ENCODE data around the gene MAP7.

DNA sequence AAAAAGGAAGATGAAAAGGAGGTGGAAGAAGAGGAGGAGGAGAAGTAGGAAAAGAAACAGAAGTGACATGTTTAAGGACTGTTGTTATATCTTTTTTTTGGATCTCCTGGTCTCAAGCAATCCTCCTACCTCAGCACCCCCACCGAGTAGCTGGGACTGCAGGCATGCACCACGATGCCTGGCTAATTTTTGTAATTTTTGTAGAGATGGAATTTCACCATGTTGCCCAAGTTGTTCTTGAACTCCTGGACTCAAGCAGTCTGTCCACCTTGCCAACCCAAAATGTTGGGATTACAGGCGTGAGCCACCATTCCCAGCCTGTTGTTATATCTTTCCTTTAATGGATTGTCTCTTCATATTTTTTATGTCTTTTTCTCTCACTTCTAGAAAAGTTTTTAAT lies 241.1 kb downstream of the MAP7 start:
- TF ChIP-seq, protein P1, sequence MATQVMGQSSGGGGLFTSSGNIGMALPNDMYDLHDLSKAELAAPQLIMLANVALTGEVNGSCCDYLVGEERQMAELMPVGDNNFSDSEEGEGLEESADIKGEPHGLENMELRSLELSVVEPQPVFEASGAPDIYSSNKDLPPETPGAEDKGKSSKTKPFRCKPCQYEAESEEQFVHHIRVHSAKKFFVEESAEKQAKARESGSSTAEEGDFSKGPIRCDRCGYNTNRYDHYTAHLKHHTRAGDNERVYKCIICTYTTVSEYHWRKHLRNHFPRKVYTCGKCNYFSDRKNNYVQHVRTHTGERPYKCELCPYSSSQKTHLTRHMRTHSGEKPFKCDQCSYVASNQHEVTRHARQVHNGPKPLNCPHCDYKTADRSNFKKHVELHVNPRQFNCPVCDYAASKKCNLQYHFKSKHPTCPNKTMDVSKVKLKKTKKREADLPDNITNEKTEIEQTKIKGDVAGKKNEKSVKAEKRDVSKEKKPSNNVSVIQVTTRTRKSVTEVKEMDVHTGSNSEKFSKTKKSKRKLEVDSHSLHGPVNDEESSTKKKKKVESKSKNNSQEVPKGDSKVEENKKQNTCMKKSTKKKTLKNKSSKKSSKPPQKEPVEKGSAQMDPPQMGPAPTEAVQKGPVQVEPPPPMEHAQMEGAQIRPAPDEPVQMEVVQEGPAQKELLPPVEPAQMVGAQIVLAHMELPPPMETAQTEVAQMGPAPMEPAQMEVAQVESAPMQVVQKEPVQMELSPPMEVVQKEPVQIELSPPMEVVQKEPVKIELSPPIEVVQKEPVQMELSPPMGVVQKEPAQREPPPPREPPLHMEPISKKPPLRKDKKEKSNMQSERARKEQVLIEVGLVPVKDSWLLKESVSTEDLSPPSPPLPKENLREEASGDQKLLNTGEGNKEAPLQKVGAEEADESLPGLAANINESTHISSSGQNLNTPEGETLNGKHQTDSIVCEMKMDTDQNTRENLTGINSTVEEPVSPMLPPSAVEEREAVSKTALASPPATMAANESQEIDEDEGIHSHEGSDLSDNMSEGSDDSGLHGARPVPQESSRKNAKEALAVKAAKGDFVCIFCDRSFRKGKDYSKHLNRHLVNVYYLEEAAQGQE (IDR thresholded peaks at IDR 0.05; ENCODE audit: unreplicated experiment), result no peak
- TF ChIP-seq EZH2 (IDR thresholded peaks at IDR 0.05; ENCODE audit: low read depth, unreplicated experiment) (no peak), EZH2phosphoT487 (IDR thresholded peaks at IDR 0.05; ENCODE audit: unreplicated experiment) (no peak), POLR2AphosphoS5 (IDR thresholded peaks at IDR 0.05; ENCODE audit: low read depth) (no peak)
- TF ChIP-seq, protein P2, sequence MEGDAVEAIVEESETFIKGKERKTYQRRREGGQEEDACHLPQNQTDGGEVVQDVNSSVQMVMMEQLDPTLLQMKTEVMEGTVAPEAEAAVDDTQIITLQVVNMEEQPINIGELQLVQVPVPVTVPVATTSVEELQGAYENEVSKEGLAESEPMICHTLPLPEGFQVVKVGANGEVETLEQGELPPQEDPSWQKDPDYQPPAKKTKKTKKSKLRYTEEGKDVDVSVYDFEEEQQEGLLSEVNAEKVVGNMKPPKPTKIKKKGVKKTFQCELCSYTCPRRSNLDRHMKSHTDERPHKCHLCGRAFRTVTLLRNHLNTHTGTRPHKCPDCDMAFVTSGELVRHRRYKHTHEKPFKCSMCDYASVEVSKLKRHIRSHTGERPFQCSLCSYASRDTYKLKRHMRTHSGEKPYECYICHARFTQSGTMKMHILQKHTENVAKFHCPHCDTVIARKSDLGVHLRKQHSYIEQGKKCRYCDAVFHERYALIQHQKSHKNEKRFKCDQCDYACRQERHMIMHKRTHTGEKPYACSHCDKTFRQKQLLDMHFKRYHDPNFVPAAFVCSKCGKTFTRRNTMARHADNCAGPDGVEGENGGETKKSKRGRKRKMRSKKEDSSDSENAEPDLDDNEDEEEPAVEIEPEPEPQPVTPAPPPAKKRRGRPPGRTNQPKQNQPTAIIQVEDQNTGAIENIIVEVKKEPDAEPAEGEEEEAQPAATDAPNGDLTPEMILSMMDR (conservative IDR thresholded peaks at IDR 0.05; ENCODE audit: low read depth in 2 of 2), result no peak
- TF ChIP-seq, protein P3, sequence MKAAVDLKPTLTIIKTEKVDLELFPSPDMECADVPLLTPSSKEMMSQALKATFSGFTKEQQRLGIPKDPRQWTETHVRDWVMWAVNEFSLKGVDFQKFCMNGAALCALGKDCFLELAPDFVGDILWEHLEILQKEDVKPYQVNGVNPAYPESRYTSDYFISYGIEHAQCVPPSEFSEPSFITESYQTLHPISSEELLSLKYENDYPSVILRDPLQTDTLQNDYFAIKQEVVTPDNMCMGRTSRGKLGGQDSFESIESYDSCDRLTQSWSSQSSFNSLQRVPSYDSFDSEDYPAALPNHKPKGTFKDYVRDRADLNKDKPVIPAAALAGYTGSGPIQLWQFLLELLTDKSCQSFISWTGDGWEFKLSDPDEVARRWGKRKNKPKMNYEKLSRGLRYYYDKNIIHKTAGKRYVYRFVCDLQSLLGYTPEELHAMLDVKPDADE (IDR thresholded peaks at IDR 0.05), result no peak
